ENCODE results near the gene ELF1.

The ELF1 gene

DNA sequence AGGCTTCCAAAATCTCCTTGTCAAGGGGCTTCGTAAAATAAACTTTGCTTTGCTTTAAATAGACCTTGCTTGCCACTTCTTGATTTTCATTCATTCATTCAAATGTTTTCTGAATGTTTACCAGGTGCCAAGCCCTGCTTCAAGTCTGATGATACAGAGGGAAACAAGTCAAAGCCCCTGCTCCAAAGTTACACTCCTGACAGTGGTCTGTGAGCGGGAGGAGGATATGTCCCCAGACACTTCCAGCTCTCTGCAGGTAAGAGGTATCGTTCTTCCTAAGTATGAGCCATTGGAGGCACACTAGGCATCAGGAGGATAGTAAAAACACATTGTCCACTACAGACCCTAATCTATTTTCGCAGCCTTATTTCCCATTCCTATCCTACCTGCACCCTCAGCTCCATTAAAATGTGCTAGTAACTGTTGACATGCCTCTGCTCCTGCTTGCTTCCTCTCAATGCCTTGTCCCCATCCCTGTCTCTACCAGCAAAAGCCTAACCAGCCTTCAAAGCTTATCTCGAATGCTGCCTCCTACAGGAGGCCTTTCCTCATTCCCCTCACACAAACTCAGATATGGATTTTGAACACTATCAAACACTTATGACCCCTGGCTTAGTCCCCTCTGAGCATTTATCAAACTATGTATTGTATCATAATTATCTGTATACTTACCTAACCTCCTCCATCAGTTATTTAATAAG is 36.0 kb upstream of the ELF1 start:
- TF ChIP-seq GATA2 (IDR thresholded peaks at IDR 0.05; ENCODE audit: low read depth, low read length) (no peak), GATA3 (IDR thresholded peaks at IDR 0.05; ENCODE audit: low read depth, low read length) (no peak)

DNA sequence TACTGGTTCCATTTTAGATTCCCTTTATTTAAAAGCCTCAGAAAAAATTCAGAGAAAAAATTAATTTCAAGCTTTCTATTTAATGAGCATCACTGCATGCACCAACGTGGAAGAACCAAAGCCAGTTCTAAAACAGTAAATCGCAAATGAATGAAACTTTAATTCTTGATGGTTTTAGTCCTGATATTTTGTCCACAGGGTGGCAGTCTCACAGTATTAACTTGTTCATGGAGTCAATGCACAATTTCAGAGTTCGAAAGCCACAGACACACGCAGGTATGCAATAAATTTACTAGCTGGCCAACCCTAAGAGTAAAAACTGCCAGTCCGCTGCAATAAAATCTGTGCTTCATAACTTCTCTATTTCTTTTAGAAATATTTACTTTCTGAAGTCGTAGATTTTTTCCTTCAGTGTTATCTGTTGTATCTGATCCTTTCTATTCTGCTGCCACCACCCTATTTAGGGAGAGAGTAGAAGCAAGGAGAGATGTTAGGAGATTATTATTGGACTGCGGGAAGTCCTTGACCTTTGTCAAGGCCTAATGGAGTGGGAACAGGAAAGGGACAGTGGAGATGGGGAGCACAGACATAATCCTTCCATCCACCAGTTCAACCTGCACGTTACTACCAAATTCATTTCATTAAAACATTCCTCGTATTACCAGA is 35.2 kb upstream of the ELF1 start:
- TF ChIP-seq GATA2 (IDR thresholded peaks at IDR 0.05; ENCODE audit: low read depth, low read length) (no peak), GATA3 (IDR thresholded peaks at IDR 0.05; ENCODE audit: low read depth, low read length) (no peak)

DNA sequence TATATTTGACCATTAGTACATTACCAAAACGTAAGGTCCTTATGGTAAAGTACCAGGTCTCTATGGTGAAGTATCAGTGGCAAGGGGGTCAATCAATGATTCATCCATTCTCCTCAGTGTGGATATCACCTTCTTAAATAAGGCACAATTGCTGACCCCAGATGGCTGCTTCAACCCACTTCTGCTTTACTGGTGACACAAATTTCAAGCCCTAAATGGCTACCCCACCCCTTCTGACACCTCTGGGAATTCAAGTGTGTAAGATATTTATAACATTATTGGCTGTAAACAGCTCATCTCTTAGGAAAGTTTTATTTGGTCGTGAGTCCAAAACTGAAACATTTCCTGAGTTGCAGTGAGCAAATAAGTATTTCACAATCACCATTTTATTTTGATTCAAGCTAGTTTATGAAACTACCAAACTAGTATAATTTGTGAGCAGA is 34.3 kb upstream of the ELF1 start:
- TF ChIP-seq GATA2 (IDR thresholded peaks at IDR 0.05; ENCODE audit: low read depth, low read length), result no peak
- TF ChIP-seq GATA3 (IDR thresholded peaks at IDR 0.05; ENCODE audit: low read depth, low read length), result no peak

DNA sequence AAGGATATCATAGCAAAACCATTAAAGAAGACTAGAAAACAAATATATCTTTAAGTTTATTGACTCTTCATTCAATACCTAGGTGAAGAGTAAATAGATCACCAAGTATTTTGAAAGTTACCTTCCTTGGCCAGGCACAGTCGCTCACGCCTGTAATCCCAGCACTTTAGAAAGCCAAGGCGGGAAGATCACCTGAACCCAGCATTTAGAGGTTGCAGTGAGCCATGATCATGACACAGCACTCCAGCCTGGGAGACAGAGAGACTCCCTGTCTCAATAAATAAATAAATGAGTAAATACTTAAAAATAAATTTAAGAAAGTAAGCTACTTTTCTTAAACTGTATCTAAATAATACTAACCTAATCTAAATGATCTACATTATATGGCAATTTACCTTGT is 33.3 kb upstream of the ELF1 start:
- TF ChIP-seq GATA2 (IDR thresholded peaks at IDR 0.05; ENCODE audit: low read depth, low read length), result no peak
- no peak for TF ChIP-seq GATA3 (IDR thresholded peaks at IDR 0.05; ENCODE audit: low read depth, low read length)

DNA sequence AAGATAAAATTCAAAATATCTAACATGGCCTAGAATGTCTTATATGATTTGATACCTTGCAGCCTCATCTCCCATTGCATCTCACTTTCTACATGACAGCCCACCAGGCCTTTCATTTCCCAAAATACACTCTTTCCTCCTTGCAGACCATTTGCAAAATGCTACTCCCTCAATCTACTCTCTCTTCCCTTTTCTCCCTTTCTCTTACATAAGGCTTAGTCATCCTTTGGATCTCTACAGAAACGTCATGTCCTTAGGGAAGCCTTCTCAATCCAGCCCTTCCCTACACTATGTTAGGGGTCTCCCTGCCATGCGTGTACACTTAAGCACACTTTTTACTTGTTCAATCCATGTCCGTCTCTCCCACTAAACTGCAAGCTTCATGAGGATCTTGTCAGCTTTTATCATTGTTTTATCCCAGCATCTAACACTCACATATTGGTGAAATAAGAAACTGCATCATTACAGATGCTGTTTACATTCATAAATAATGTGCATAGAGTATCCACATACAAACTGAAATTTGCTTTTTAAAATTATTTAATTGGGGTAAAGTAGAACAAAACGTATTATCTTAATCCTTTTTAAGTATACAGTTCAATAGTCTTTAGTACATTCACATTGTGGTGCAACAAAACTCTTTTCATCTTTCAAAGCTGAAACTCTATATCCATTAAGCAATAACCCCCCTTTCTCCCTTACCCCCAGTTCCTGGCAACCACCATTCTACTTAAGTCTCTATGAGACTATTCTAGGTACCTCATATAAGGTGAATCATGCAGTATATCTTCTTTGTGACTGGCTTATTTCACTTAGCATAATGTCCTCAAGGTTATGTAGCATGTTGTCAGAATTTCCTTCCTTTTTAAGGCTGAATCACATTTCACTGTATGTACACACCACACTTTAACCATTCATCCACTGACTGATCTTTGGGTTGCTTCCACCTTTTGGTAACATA is 30.6 kb upstream of the ELF1 start:
- no peak for TF ChIP-seq GATA3 (IDR thresholded peaks at IDR 0.05; ENCODE audit: low read depth, low read length)

- TF ChIP-seq GATA3 (IDR thresholded peaks at IDR 0.05; ENCODE audit: low read depth, low read length), result no peak
- no peak for TF ChIP-seq GATA2 (IDR thresholded peaks at IDR 0.05; ENCODE audit: low read depth, low read length)
Measured at GRCh38 chr13:41048640-41049039, 29.5 kb upstream of the ELF1 start.

DNA sequence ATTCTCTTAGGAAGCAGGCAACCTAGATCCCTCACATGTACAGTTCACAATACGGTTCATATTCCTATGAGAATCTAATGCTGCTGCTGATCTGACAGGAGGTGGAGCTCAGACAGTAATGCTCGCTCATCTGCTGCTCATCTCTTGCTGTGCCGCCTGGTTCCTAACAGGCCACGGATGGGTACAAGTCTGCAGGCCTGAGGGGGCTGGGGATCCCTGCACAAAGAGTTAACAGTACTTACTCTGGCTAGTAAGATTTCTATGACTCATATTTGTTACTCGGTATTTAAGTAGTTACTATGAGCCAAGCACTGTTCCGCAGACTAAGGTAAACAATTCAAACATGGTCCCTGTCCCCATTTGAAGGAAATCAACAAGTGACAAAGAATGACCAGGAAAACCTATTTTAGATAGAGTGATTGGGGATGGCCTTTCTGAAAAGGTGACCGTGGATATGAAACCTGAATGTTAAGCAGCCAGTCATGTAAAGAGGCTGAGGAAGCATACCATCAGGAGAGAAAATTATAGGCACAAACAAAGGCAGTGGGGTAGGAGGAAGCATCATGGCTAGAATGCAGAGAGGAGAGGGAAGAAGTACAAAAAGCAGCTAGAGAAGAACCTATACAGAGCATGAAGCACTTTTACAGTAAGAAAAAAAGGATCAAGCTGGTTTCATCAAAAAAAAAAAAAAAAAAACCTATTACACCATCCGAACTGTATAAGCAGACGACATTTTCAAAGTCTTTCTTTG is 21.6 kb upstream of the ELF1 start:
- TF ChIP-seq GATA3 (IDR thresholded peaks at IDR 0.05; ENCODE audit: low read depth, low read length) (no peak), GATA2 (IDR thresholded peaks at IDR 0.05; ENCODE audit: low read depth, low read length) (no peak)

- TF ChIP-seq GATA2 (IDR thresholded peaks at IDR 0.05; ENCODE audit: low read depth, low read length), result no peak
- TF ChIP-seq GATA3 (IDR thresholded peaks at IDR 0.05; ENCODE audit: low read depth, low read length), result no peak
Measured at GRCh38 chr13:41039746-41040145, 20.6 kb upstream of the ELF1 start.

DNA sequence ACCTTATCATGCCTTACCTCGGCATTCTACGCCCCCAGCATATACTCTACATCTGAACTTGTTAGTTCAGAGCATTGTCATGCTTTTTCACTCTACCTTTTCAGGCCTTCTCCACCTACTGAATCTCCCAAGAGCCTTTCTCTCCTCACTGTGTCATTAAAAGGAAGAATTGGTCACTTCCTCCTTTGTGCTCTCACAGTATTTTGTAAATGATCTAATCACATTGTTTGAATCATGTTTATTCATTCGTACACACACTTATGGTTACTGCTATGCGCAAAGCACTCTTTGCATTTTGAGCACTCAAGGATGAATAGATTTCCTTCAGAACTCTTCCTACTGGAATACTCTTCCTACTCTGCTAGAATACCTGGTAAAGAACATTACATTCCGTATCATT is 15.8 kb upstream of the ELF1 start:
- TF ChIP-seq GATA3 (IDR thresholded peaks at IDR 0.05; ENCODE audit: low read depth, low read length) (no peak), GATA2 (IDR thresholded peaks at IDR 0.05; ENCODE audit: low read depth, low read length) (no peak)

GRCh38 chr13:41034382-41034781 is 15.3 kb upstream of the ELF1 start:
- no peak for TF ChIP-seq GATA3 (IDR thresholded peaks at IDR 0.05; ENCODE audit: low read depth, low read length)
- TF ChIP-seq GATA2 (IDR thresholded peaks at IDR 0.05; ENCODE audit: low read depth, low read length), result no peak

- TF ChIP-seq GATA2 (IDR thresholded peaks at IDR 0.05; ENCODE audit: low read depth, low read length) (no peak), GATA3 (IDR thresholded peaks at IDR 0.05; ENCODE audit: low read depth, low read length) (no peak)
Measured at GRCh38 chr13:41032691-41033376, 13.7 kb upstream of the ELF1 start.

- TF ChIP-seq GATA3 (IDR thresholded peaks at IDR 0.05; ENCODE audit: low read depth, low read length) (no peak), GATA2 (IDR thresholded peaks at IDR 0.05; ENCODE audit: low read depth, low read length) (no peak)
Measured at GRCh38 chr13:41029629-41030028, 10.5 kb upstream of the ELF1 start.

- no peak for TF ChIP-seq GATA3 (IDR thresholded peaks at IDR 0.05; ENCODE audit: low read depth, low read length)
- no peak for TF ChIP-seq GATA2 (IDR thresholded peaks at IDR 0.05; ENCODE audit: low read depth, low read length)
Measured at GRCh38 chr13:41028051-41028450, 8.9 kb upstream of the ELF1 start.

Measured in SH-SY5Y (cell line).